Hematopoietic multipotent progenitor cell treated with erythropoietin and hydrocortisone succinate and interleukin-3 and kit ligand, for 6 days (in vitro differentiated cells): ENCODE measurements around the gene ARRDC5.
"Not testable (repeated sequence)": the region's sequence is repeated elsewhere in the genome, so short reads cannot be mapped to it uniquely, and the experiment has no call there.

Experiments
- DNase-seq: peaks from one replicate; pipeline ENCODE4 v3.0.0-alpha.2; 2015

ARRDC5 gene

GRCh38 chr19:4902796-4903195 lies at the start of gene ARRDC5:
TSS of gene ARRDC5 (minus strand) at chr19:4902896. CDS start at chr19:4902825, 71 bp downstream.
- no peak for DNase-seq

- no peak for DNase-seq
Measured at GRCh38 chr19:4951656-4952055, 49.0 kb upstream of the ARRDC5 start.

- not testable (repeated sequence) for DNase-seq
Measured at GRCh38 chr19:4950650-4951049, 48.0 kb upstream of the ARRDC5 start.

- DNase-seq = not testable (repeated sequence)
Measured at GRCh38 chr19:4941638-4942169, 39.0 kb upstream of the ARRDC5 start.

- DNase-seq = no peak
Measured at GRCh38 chr19:4939466-4939865, 36.8 kb upstream of the ARRDC5 start.

- DNase-seq = not testable (repeated sequence)
Measured at GRCh38 chr19:4938461-4938860, 35.8 kb upstream of the ARRDC5 start.

GRCh38 chr19:4937060-4937459 lies 34.4 kb upstream of the ARRDC5 start:
- no peak for DNase-seq

GRCh38 chr19:4935444-4935843 lies 32.7 kb upstream of the ARRDC5 start:
- no peak for DNase-seq

- DNase-seq = peak; percentile 50
Measured at GRCh38 chr19:4933528-4933927, 30.8 kb upstream of the ARRDC5 start.

- DNase-seq = no peak
Measured at GRCh38 chr19:4932711-4933110, 30.0 kb upstream of the ARRDC5 start.

- DNase-seq = no peak
Measured at GRCh38 chr19:4930664-4931063, 28.0 kb upstream of the ARRDC5 start.

- DNase-seq = no peak
Measured at GRCh38 chr19:4929186-4929585, 26.5 kb upstream of the ARRDC5 start.

GRCh38 chr19:4923276-4923747 lies 20.6 kb upstream of the ARRDC5 start:
- DNase-seq = no peak

GRCh38 chr19:4922530-4923275 lies 20.0 kb upstream of the ARRDC5 start:
- no peak for DNase-seq

GRCh38 chr19:4916292-4917082 lies 13.8 kb upstream of the ARRDC5 start:
- DNase-seq = peak; percentile 42

GRCh38 chr19:4914736-4915501 lies 12.2 kb upstream of the ARRDC5 start:
- DNase-seq = peak; percentile 89

- DNase-seq = no peak
Measured at GRCh38 chr19:4913996-4914735, 11.5 kb upstream of the ARRDC5 start.

GRCh38 chr19:4911786-4912672 lies 9.3 kb upstream of the ARRDC5 start:
- DNase-seq = peak; percentile 86

- no peak for DNase-seq
Measured at GRCh38 chr19:4911314-4911713, 8.6 kb upstream of the ARRDC5 start.

- DNase-seq = peak; percentile 65
Measured at GRCh38 chr19:4910594-4911281, 8.0 kb upstream of the ARRDC5 start.
